Neutrophil (primary cell): ENCODE measurements around the gene FYB1.

Experiments
- H3K27ac ChIP-seq: fragments of 200-600 bp; sonication (generic); 2 replicates; pipeline ENCODE4 v1.5.1; 2016; ENCODE audit warnings: mild to moderate bottlenecking, moderate library complexity
- H3K27me3 ChIP-seq: fragments of 200-600 bp; sonication (generic); 2 replicates; pipeline ENCODE4 v1.6.0; 2016; ENCODE audit warnings: mild to moderate bottlenecking
- H3K36me3 ChIP-seq: fragments of 200-600 bp; sonication (generic); 2 replicates; pipeline ENCODE4 v1.5.1; 2017
- H3K4me1 ChIP-seq, 2 experiments: fragments of 200-600 bp in 1 of 2; sonication (generic) in 1 of 2; 1 replicate in 1 of 2; 2 replicates in 1 of 2; pipeline versions ENCODE4 v1.5.1 to v1.6.1; 2013 to 2016; ENCODE audit warnings: low read depth in 1 of 2, low read length in 1 of 2, mild to moderate bottlenecking in 1 of 2, moderate library complexity in 1 of 2; ENCODE audit not compliant: control insufficient read depth in 1 of 2, insufficient read depth in 1 of 2
- H3K4me3 ChIP-seq, 2 experiments: fragments of 200-600 bp in 1 of 2; sonication (generic) in 1 of 2; 1 replicate in 1 of 2; 2 replicates in 1 of 2; pipeline ENCODE4 v1.5.1; 2013 to 2016; ENCODE audit warnings: low read depth in 1 of 2, low read length in 1 of 2, mild to moderate bottlenecking in 1 of 2, moderate library complexity in 1 of 2
- H3K9me3 ChIP-seq: fragments of 200-600 bp; sonication (generic); 2 replicates; pipeline ENCODE4 v1.5.1; 2016
- TF ChIP-seq, protein P1 (sequence below): fragments of 200-600 bp; sonication (generic); IDR thresholded peaks from 2 replicates; pipeline ENCODE4 v1.5.1; 2016; ENCODE audit warnings: antibody characterized with exemption

Gene FYB1

DNA sequence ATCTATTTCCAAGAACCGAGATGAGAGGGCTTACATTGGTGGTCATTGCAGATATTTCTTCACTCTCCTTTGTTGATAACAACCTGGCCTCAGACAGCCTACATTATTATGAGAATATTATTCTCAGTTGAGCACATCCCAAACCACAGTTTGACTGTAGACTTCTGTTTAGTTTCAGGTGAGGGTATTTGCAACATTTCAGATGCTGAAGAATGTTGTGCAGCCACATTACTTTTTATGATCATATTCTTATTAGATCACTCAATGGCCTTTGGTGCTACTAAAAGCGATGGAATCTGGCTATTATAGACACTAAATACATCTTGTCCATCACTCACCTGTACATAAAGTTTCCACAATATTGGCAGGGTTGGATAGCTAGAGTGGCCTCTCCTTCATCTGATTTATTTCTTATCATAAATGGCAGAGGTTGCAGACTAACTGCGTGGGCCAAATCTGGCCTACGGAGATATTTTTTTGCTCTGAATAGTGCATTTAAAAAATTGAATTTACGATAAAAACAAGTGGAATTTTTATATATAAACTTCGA, 119.0 kb downstream of the FYB1 start:
- Histone ChIP-seq H3K4me1 (peaks cover 0 to 4% of the 10 kb centered on the region in 2 experiments), H3K27ac (peak overlapping the region; percentile 62)
- TF ChIP-seq, protein P1, sequence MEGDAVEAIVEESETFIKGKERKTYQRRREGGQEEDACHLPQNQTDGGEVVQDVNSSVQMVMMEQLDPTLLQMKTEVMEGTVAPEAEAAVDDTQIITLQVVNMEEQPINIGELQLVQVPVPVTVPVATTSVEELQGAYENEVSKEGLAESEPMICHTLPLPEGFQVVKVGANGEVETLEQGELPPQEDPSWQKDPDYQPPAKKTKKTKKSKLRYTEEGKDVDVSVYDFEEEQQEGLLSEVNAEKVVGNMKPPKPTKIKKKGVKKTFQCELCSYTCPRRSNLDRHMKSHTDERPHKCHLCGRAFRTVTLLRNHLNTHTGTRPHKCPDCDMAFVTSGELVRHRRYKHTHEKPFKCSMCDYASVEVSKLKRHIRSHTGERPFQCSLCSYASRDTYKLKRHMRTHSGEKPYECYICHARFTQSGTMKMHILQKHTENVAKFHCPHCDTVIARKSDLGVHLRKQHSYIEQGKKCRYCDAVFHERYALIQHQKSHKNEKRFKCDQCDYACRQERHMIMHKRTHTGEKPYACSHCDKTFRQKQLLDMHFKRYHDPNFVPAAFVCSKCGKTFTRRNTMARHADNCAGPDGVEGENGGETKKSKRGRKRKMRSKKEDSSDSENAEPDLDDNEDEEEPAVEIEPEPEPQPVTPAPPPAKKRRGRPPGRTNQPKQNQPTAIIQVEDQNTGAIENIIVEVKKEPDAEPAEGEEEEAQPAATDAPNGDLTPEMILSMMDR: no peak

DNA sequence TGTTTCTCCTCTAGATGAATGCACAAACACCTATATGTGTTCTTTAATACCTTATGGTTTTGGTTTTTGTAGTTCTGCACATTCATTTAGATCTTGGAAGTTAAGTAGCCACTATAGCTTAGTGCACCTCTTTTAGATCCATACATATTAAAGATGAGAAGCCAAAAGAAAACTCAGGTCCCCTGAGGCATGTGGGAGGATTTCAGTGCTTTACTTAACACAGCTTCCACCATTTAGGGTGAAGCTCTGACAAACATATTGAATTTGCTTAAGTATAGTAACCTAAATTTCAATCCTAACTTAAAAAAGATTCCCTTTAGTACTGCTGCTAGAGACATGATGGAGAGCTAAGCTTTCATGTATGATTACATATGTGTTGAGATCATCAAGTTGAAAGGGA, 119.5 kb downstream of the FYB1 start:
- no peaks in the 10 kb centered on the region for H3K27me3 ChIP-seq
- H3K36me3 ChIP-seq: peaks cover 38% of the 10 kb centered on the region
- peak overlapping the region; percentile 62 for H3K27ac ChIP-seq
- peaks cover 0 to 4% of the 10 kb centered on the region in 2 experiments for H3K4me1 ChIP-seq
- H3K9me3 ChIP-seq: no peaks in the 10 kb centered on the region
- no peak overlapping the region for H3K4me3 ChIP-seq
- TF ChIP-seq, protein P1: no peak

More for the DNA sequence above, 119.0 kb downstream of the FYB1 start:
- Histone ChIP-seq H3K9me3 (no peaks in the 10 kb centered on the region), H3K36me3 (peaks cover 44% of the 10 kb centered on the region), H3K27me3 (no peaks in the 10 kb centered on the region), H3K4me3 (no peak overlapping the region)

DNA sequence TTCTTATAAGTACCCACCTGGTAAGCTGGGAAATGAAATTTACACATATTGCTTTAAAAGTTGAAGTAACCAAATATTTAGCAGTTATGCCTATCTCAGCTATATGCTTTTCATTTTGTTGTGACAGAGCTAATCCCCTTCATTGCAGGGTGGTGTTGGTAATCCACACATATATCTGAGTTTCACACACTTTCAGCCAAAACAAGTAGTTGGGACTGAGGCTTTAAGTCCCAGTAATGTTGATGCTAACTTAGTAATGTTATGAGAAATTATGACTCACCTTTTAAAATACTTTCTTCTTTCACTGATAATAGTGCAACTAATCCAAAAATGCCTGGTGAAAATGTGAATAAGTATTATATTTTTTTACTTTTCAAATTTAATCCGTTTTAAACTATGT, 126.0 kb downstream of the FYB1 start:
- Histone ChIP-seq H3K9me3 (no peaks in the 10 kb centered on the region), H3K27me3 (no peaks in the 10 kb centered on the region), H3K4me3 (no peak overlapping the region), H3K27ac (no peak overlapping the region), H3K4me1 (no peaks in the 10 kb centered on the region), H3K36me3 (no peaks in the 10 kb centered on the region)
- TF ChIP-seq, protein P1: no peak

DNA sequence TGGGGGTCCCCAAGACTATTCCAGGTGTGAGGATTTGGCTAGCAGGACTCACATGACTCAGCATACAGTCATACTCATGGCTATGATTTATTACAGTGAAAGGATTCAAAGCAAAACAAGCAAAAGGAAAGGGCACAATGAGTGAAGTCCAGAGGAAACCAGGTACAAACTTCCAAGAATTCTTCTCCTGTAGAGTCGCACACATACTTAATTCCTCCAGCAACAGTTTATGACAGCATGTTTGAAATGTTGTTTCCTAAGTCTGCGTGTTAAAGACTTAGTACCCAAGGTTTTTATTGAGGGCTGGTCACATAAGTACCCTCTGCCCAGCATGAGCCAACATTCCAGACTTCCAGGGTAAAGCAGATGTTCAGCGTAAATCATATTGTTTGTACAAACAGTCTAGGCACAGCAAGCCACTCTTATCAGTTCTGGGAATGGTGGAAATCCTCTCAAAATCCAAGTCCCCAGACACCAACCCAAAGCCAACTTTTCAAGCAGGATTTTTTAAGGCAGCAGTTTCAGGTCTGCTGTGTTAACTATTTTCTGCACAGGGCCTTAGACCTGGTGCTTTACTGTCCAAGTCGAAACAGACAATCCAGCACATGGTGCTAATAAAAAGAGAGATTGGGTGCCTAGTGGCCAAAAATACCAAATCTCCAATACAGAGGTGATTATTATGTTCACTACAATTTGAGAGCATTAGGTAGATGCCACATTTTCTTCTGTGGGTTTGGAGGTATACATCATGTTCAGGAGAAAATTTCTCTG, 126.6 kb downstream of the FYB1 start:
- Histone ChIP-seq H3K4me3 (no peak overlapping the region), H3K9me3 (no peaks in the 10 kb centered on the region), H3K36me3 (no peaks in the 10 kb centered on the region), H3K27me3 (no peaks in the 10 kb centered on the region), H3K27ac (no peak overlapping the region), H3K4me1 (no peaks in the 10 kb centered on the region)
- TF ChIP-seq, protein P1: no peak

DNA sequence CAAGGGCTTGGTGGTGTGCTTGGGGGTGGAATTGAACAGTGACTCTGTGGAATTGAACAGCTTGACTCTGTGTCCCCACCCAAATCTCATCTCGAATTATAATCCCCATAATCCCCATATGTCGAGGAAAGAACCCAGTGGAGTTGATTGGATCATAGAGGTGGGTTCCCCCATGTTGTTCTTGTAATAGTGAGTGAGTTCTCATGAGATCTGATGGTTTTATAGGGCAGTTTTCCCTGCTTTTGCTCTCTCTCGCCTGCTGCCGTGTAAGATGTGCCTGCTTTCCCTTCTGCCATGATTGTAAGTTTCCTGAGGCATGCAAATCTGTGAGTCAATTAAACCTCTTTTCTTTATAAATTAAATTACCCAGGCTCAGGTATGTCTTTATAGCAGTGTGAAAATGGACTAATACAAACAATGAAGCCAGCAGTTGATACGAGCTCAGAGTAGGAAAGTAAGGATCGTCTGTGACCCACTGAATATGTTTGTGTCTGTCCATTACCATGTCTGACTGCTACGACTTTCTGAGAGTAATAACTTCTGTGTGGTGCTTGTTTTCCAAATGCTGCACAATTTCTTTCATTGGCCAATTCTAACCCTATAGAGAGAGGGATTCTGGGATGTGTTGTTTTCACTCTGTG, 127.3 kb downstream of the FYB1 start:
- Histone ChIP-seq H3K9me3 (no peaks in the 10 kb centered on the region), H3K4me3 (no peak overlapping the region), H3K36me3 (no peaks in the 10 kb centered on the region), H3K27me3 (no peaks in the 10 kb centered on the region), H3K27ac (no peak overlapping the region), H3K4me1 (no peaks in the 10 kb centered on the region)
- TF ChIP-seq, protein P1: no peak
